Stimulated activated CD4-positive, alpha-beta T cell treated with anti-CD3 and anti-CD28 coated beads, TNF-alpha, amount 100 ng/mL, for 1 hour (primary cell): ENCODE measurements around the gene BCDIN3D.

ENCODE experiments used
- DNase-seq, 3 donors: peaks; one replicate each; pipeline ENCODE4 v3.0.0-alpha.2; 2020; ENCODE audit warnings: low read depth in 3 of 3, low spot score in 1 of 3

BCDIN3D gene

GRCh38 chr12:49798934-49799333 is 44.0 kb downstream of the BCDIN3D start:
- DNase-seq = no peak

DNA sequence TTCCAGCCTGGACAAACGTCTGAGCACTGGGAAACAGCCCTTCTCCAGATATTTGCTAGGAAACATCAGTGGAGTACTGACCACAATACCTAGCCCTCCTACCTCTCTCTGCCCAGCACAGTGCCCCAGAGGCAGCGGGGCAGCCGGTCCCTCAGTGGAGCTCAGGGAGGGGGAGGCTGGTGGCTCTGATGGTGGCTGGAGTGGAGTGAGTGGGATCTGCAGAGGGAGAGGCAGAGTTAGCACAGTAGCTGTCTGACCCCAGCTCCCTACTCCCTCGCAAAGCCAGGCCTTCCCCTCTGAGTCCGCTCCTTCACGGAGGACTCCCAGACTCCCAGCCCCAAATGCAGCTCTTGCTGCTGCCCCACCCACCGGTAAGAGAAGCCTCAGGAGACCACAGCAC is 44.7 kb downstream of the BCDIN3D start:
- no peak for DNase-seq

DNA sequence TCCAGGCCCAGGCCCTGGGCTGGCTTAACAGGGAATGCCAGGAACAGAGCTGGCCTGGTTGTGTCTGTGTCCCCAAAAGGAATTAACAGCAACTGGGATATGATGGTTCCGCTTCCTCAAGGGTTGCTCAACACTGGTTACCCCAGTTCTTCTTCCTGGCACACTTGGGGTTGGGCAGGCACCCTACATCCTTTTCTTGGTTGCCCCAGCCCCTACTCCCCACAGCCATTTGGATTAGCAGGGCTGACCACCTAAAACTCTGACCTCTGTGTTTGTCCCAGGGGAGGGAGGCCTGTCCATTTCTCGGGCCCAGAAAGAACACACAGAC is 45.5 kb downstream of the BCDIN3D start:
- no peak for DNase-seq

- DNase-seq = no peak
Observed at GRCh38 chr12:49796606-49797448, 46.1 kb downstream of the BCDIN3D start.

- no peak for DNase-seq
Observed at GRCh38 chr12:49796155-49796554, 46.8 kb downstream of the BCDIN3D start.

GRCh38 chr12:49795654-49796105 is 47.2 kb downstream of the BCDIN3D start:
- DNase-seq = no peak

GRCh38 chr12:49794811-49795653 is 47.9 kb downstream of the BCDIN3D start:
- no peak for DNase-seq

DNA sequence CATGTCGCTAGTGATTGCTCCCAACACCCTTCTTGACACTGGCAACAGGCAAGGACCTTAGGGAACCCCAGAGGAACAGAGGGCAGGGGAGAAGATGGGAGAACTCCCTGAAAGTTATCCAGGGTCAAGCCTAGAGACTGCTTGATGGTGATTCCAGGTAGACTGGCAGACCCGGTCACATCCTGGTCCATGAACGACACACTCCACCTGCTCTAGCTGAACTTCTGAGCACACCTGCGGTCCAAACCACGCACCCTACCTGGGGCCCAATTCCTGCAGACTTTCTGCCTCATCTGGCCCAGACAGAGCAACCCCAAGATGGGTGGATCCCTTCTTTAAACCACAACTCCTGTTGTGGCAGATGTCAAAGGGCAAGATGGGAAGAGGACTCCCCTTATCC is 48.9 kb downstream of the BCDIN3D start:
- no peak for DNase-seq

DNA sequence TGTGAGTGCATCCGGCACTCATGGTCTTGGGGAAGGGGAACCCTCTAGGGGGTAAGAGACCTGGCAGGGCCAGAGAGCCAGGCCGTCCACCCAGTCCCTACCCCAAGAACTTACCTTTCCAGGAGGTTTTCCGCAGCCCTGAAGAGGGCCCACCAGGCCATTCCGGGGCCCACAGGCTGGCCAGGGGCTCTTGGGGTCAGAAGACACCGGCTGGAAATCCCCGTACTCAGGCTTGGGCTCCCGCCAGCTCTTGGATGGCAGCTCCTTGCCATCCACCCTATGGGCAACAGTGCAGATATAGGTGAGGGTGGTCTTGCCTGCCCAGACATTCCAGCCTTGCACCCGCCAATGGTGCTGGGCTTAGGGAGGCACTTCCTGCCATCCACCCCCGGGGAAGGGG is 49.3 kb downstream of the BCDIN3D start:
- no peak for DNase-seq

DNA sequence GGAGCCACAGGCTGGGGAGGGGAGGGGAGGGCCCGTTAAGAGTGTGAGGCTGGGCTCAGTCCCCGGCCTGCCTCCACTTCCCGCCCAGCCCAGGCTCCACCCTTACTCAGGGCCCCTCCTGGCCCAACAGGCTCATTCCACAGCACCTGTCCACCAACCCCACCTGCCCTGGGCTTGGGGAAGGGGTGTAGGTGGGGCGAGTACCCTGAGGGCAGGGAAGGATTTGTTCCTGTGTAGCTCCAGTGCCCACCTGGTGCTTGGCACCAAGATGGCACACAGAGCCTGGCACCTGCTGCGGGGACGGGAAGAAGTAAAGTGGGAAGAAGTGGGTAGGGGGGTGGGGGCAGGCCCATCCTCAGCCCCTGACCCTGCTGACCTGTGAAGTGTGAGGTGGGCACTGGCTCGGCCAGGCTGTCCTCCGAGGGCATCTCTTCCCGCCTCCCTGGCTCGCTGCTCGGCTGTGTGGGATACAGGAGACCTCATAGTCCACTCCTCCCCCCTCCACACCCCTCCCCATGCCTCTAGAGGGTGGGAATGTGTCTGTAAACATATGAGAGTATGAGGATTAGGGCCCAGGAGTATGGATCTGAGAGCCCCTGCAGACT is 49.8 kb downstream of the BCDIN3D start:
- DNase-seq = no peak

DNA sequence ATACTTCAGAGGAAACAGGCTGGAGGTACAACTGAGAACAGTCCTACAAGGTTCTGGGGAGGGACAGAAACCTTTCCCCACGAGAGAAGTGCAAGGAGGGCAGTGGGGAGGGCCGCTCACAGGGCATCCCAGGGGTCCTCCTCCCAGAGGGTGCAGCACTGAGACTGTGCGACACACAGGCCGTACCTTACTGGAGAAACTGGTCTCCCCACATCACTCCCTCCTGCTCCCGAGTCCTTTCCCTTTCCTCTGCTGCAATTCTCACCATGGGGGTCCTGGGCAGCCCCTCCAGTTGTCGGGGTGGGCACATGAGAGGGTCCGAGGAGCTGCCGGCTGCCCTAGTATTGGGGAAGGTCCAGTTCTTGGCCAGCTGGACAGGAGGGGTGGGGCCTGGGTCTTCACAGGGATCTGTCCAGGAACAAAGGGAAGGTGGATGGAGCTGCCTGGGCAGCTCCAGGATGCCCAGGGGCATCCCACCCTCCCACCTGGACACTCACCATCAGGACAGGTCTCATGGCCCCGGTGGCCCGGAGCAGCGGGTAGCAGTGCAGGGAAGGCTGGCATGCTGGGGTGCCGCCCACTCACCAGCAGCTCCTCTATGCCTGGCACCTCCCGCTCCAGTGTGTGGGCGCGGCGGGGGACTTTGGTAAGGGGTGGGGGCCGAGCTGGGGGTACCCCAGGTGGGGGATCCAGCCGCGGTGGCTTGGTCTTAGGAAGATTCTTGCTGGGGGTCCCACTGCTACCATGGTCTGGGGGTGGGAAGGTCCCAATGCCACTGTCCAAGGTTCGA is 50.5 kb downstream of the BCDIN3D start:
- no peak for DNase-seq

DNA sequence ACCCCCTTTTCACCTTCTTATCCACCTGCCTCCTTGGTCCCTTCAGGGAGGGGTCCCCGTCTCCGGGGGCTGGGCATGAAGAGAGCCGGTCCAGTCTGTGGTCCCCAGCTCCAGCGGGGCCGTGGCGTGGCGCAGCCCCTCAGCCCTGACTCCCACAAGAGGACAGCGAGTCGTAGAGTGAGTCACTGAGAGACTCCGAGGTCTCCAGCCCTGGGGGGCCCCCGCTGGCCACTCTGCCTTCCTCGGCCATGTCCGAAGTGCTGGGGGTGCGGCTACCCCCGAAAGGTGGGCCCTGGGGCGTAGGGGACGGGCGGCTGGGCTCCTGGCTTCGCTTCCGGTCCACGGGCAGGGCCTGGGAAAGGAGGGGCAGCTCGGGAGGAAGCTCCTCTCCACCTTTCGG is 51.2 kb downstream of the BCDIN3D start:
- no peak for DNase-seq

- no peak for DNase-seq
Observed at GRCh38 chr12:49790741-49791555, 52.0 kb downstream of the BCDIN3D start.

DNA sequence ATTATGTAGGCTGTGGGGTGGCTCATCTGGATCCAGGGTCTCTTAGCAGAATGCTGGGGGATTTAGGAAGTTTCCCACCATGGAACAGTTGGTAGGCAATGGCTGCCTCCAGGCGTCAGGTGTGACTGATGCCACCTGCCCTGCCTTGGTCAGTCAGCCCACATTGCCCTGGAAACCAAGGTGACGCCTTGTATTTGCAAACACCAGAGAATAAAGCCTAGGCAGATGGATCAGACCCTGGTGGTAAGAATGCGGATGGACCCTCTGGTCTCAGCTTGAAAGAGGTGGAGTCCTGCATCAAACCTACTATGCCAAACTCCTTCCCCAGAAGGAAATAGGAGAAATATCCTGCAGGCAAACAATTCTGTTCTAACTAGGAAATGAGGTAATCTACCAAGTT is 52.9 kb downstream of the BCDIN3D start:
- DNase-seq = no peak

- no peak for DNase-seq
Observed at GRCh38 chr12:49787672-49788071, 55.2 kb downstream of the BCDIN3D start.
